HG02884 (cell line): ENCODE data around the gene CASTOR1.

ENCODE experiments used
- ATAC-seq: cut with Tn5 transposase; IDR thresholded peaks from one replicate; pipeline ENCODE4 v1.9.1; 2021; ENCODE audit warnings: mild to moderate bottlenecking, moderate library complexity; ENCODE audit not compliant: unreplicated experiment

Gene CASTOR1

DNA sequence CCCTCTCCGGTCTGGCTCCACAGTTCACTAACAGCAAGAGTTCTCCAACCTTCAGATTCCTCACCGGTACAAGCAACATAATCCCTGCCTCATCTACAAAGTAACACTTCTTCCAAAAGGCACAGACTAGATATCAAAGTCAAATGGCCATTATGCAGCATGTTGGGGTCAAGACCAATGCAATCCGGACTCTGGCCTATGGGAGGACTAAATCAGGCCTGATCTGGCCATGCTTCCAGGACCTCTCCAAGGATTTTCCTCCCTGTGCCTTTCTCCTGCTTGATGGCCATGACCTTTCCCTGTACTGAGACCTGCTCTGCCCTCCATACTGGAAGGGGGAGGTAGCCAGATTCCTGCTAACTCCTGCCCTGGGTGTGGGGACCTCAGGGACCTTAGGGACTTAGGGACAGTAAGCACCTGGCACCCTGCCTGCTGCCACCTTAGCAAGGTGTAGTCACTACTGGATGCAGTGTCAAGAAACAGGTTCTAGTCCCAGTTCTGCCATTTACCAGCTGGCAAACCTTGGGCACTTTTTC lies 30.8 kb upstream of the CASTOR1 start:
- ATAC-seq, result no peak

DNA sequence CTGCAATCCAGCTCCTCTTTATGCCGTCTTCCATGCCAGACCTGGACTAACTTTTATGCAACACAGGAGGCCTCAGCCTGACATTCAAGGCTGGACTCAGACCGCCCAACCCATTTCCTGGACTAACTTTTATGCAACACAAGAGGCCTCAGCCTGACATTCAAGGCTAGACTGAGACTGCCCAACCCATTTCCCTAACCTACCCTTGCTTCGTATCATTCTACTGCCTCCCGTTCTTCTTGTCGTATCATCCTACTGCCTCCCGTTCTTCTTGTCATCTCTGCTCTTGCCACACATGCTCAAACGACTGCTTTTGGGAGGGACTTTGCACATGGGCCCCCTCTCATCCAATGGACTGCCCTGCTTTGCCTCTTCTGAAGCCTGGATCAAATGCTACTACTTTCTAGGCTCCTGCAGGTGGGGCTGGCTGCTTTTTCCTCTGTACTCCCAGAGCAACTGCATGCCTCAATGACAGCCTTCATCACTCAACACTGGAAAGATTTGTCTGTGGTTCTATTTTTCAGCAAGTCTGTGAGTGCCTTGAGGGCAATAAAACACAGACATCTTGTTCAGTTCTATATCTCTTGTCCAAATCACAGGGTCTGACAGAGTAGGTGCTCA lies 29.6 kb upstream of the CASTOR1 start:
- no peak for ATAC-seq

DNA sequence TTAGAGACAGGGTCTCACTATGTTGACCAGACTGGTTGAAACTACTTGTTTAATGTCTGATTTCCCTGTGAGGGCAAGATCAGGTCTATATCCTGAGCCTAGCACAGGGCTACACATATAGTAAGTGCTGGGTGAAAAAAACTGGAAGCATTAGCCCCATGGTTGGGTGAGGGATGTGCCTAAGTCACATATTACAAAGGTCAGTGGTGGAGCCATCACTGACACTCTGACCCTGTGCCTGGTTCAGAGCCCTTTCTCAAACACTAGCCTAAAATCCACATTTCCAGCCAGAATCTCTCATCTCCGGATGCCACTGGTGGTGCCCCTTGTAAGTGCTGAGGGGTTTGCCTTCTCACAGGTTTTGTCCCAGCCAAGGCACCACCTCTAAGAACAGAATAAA lies 28.5 kb upstream of the CASTOR1 start:
- ATAC-seq, result no peak

DNA sequence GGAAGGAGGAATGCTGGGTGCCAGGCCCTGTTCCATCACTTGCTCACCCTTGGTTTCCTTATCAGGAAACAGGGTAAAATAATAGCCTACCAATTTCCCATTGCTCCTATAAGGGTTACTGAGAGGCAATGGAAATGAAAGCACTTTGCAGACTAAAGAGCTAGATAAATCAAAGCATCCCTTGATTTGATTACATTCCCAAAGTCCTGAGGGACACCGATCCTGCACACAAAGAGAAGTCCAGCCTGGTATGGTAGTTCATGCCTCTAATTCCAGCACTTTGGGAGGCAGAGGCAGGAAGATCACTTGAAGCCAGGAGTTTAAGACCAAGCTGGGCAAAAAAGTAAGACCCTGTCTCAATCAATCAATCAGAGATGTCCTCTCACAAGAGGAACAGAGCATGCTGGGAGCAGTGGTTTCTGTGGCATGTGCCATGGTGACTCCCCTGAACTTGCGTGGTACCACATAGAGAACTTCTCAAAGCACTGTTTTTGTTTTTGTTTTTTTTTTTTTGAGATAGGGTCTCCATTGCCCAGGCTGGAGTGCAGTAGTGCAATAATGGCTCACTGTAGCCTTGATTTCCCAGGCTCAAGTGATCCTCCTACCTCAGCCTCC lies 26.8 kb upstream of the CASTOR1 start:
- ATAC-seq, result no peak

DNA sequence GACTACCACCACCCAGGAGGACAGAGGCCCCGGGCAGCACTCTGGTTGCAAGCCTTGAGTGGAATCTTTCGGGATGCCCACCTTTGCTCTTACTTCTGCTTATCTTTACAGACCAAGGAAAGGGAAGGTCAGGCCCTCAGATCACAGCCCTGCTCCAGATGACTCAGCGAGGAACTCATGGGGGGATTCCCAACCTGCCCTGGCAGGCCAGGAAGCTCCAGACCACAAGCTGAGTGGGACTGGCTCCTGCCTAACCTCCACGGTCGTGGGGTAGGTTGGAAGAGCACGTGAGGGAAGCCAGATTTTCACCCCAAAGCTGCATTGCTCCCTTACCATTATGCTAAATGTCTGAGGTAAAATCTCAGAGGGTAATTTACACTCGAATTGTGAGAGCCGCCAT lies 25.6 kb upstream of the CASTOR1 start:
- no peak for ATAC-seq

DNA sequence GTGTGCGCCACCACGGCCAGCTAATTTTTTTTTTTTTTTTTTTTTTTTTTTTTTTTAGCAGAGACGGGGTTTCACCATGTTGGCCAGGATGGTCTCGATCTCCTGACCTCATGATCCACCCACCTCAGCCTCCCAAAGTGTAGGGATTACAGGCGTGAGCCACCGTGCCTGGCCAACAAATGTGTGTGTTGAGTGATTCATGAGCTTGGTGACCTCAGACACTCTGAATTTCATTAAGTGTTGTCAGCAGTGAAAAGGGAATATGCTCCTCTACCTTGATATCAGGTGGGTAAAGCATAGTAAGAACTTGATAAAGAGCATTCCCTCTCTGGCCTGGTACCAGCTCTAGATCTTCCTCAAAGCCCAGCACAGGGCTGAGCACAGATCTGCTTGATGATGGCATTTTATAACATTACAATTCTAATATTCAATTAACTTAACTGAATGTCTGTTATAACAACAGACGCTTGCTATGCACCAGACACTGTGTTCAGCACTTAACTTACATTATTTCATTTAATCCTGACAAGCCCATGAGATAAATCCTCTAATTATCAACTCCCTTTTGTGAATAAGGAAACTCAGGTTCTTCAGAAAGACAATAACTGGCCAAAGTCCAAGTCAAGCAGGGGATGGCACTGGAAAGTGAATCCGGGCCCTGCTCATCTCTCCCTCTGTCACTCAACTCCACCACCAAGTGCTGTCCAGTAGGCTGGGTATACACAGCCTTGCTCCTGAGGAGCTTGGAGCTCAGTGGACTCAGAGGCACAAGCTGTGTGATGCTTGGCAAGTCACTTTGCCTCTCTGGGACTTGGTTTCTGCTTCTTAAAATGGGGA lies 24.4 kb upstream of the CASTOR1 start:
- ATAC-seq, result no peak

DNA sequence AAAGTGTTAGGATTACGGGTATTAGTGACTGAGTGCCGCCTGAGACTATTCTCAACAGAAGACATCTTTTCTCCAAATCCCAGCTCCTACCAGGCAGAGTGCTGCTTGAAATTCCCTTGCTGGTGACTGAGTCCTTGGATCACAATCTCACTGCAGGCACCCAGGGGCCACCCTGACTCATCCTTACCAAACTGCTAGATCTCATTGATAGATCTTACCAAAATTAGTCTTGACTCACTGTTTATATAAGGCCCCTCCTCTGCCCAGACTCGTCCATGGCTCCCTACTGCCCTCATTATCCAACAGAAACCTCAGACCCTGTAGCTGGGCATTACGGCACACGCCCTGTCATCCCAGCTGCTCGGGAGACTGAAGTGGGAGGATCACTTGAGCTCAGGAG lies 22.7 kb upstream of the CASTOR1 start:
- ATAC-seq, result no peak

DNA sequence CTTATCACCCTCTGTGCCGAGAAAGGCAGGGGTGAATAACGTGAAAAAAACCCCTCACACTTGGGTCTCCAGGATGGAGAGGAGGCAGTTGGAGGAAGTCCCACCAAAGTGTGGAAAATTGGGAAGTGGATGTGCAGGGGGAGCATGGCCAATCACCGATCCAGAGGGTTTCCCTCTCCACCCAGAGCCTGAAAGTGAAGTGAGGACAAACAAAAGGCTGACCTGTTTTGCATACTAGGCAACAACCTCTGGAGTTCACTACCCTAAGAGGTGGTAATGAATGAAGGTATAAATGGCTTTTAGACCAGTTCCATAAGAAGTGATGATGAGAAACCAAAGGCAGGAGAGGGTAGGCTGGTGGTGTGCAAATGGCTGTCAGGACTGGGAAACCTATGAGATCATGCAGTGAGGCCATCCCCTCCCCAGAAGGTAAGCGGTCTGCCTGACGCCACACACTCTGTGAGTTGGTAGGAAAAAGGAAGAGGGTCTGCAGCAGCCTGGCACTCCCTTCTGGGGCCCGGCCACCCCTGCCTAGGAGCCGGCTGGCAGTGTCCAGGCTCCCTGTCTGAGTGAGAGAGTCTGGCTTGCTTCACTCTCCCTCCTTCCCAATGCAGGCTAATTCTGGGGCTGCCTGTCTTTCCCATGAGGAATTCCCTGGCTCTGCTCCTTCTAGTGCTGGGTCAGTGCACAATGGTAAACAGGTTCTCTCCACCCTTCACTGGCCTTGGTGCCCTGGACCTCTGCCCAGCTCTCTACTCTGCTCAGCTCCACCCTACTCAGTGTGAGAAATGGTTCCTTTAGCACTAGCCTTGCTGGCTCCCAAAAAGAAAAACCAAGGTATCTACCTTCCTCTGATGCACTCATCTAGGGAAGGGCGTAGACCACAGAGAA lies 21.8 kb upstream of the CASTOR1 start:
- ATAC-seq, result no peak

DNA sequence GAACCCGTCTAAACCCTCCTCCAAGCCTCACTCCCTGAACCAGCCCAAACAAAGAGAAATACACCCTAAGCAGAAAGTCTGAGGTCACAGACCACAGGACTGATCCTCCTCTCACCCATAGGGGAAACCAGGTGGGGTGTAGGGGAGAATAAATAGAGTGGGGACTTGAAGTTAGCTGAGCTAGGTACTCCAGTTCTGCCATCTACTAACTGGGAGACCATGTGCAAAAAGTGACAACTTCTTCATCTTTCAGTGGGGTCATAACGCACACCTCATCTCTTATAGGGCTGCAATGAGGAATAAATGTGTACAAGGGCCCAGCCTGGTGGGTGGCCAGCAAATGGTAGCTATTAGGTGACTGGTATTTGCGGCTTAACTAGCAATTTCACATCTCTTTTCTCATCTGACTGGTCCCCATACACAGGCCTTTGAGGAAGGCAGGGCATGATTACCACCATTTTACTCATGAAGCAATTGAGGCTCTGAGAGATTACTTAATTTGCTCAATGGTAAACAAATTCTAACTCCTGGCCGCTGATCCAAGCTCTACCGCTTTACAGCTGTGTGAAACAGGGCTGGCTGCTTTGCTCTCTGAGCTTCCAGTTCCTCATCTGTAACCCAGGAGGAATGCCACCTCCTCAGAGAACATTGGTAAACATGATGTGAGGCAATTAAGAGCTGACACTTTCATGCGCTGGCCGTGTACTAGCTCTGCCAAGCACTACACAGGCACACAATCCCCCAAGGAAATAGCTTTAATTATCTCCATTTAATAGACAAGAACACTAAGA lies 20.8 kb upstream of the CASTOR1 start:
- no peak for ATAC-seq

DNA sequence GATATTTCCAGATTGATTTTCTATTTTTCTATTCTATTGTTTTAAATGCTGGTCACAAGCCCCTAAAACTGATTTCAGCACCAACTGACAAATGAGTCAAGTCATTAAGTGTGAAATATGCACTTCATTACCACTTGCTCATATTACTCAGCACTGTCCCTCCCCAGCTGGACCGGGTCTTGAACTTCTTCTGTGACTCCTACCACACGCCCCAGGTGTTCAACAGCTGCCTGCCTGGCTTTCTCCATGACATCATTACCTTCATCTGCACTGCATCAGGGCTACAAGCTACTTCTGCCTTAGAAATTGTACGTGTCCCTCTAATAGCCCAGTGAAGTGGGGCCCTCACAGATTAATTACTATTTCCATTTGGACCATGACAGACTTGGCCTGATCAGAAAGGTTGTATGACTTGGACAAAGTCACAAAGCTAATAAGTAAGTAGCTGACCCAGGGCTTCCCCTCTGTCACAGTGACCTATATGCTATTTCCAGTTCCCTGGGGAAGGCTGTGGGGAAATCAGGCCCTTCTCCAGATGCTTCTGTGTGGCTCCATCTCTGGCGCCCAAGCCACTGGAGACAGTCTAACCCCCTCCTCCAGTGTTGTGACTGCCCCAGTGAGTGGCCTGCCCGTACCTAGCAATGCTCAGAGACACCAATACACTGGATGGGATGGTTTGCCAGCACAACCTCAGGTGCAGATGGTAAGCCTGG lies 19.4 kb upstream of the CASTOR1 start:
- peak; percentile 44 for ATAC-seq

DNA sequence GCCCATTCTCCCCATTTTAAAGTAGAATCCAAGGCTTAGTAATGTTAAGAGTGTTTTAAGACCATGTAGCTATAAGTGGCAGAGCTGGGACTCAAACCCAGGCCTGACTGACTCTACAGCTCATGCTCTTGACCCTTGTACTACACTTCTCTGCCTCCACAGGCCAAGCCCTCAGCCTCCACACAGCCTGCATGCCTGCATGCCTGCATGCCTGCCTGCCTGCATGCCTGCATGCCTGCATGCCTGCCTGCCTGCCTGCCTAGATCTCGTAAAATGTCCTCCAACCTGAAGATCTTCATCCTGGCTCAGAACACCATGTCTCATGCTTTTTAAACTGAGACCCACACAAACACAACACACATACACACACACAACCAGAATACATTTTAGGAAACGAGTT lies 18.8 kb upstream of the CASTOR1 start:
- ATAC-seq, result no peak

DNA sequence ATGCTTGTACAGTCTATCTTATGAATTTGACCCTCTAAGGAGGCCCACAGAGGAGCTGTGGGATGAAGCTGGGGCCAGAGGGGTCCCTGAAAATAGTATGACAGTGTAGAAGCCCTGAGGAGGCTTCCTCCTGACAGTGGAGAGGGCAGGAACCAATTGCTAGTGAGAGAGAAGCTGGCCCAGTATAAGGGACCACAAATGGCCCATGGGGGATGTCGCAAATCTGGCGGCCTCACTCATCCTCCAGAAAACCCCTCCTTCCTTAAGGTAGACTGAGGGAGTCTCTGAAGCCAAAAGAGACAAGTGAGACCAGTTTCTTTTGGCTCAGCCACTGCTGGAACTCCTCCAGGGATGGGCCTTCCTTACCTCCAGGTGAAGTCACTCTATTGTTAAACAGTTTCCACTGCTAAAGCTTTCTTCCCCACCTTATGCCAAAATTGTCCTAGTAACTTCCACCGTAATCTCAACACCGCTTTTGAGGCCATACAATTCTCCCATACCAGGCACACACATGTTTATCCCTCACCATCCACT lies 17.8 kb upstream of the CASTOR1 start:
- no peak for ATAC-seq

DNA sequence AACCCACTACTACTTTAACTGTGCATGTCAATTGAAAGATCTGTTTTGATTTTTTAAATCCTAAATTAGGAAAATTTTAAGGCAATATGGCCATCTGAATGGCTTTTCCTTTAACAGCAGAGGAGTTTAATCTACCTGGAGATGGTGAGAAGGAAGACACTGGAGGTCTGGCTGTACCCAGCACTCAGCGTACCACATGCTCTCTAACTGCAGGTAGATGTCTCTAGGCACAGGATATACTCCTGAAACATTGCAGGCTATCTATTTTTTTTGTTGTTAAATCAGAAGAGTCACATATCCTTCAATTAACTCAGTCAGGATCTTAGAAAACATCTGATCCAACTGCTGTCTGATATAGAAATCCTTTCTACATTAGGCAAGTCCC lies 17.3 kb upstream of the CASTOR1 start:
- ATAC-seq, result no peak

DNA sequence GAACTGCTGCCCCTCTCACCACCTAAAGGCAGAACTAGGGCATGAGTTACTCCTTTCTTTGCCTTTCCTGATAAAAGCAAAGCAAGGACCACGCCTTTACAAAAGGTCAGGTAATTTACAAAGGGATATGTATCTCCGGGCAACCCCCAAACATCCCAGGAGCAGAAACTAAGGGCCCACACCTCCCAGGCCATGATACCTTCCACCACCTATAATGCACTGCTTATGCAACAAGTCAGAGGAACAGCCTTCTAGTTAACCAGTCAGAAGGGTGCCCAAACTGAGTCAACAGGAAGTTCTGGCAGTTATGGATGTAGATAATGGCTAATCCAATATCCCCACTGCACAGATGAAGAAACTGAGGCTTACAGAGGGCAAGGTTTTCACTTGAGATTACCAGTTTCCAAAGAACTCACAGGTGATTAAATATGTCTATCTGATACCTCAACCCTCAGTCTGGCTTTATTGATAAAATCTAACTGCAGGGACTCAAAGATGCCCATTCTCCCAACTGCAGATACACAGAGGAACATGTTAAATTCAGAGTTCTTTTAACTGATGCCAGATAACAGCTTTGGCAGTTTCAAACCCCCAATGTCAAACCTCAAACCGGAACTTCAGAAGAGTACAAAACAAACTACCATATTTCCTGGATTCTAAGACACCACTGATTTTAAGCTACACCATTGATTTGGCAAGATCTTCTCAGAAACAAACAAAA lies 16.8 kb upstream of the CASTOR1 start:
- ATAC-seq, result no peak

DNA sequence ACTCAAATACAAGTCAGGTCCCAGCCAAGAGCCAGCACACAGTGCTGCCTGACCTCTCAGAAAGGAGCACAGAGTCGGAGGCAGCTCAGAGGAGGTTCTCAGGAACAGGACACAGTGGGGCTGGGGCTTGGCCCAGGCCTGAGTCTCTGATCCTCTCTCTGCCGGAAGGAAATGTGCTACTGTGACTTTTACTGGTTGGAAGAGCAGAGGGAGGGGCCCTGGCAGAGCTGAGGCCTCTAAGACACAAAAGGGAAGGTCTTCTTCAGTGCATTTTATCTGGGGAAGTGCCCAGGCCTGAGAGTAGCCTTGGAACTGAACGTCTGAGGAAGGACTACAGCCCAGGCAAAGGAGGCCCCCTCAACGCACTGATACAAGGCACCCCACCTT lies 16.2 kb upstream of the CASTOR1 start:
- ATAC-seq, result no peak

DNA sequence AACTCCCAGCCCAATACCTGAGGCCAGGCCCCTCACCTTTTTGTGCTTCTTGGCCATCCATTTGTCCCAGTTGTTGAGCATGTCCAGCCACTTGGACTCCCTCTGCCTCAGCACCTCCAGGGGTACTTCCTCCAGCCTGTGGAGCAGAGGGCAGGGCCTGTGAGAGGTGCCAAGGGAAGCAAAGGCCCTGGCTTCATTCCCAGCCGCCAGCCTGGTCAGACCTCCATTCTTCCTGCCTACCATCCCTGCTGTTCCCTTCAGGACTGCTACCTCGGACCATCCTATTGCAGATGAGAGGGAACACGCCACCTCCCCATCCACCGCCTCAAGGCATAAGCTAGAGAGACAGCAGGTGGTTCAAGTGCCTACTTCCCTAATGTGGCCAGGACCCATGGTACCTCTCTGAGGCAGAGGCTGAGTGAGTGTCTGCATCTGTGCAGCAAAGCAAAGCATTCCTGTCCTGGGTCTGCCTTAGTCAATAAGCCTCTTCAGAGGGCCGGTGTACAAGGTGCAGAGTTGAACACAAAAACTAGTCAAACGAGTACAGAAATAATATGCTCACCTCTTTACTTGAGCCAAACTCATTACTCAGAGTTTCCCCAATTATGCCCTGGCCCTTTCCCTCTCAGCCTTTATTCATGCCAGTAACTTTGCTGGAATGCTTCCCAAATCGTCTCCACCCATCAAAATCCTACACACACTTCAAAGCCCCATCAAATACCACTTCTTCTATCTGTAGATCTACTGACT lies 15.4 kb upstream of the CASTOR1 start:
- no peak for ATAC-seq

DNA sequence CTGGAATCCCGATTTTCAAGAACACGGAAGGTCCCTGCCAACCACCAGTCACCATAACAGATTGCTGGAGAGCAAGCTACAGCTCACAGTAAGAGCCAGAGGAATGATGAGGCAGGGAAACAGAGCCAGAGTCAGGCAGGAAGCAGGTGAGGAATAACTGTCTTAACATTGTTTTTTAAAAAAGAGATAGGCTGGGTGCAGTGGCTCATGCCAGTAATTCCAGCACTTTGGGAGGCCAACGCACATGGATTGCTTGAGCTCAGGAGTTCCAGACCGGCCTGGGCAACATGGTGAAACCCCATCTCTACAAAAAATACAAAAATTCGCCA lies 13.5 kb upstream of the CASTOR1 start:
- no peak for ATAC-seq
